ENCODE measurements around the gene SYT1. TPM values are rescaled to one million over a fixed set of nuclear protein-coding genes. Genes with fewer than 3 reads are reported as not detected.

The SYT1 gene
- total RNA-seq, 3 donors from 2014 or later (not counting 1 experiment from before 2014, with no cell fraction given): not detected

DNA sequence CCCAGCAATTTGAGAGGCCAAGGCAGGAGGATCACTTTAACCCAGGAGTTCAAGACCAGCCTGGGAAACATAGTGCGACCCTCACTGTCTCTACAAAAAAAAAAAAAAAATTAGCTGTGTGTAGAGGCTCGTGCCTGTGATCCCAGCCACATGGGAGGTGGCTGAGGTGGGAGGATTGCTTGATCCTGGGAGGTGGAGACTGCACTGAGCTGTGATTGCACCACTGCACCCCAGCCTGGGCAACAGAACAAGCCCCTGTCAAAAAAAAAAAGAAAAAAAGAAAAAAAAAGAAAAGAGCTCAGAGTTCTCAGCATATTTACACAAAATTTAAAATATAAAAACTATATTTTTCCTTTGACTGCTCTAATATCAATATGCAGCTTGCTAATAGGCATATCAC, 260.8 kb downstream of the SYT1 start:
- ATAC-seq (no peak), DNase-seq (no peak)
- Mint-ChIP-seq H3K27ac (no peak overlapping the region), H3K9me3 (peaks cover 7 to 12% of the 10 kb centered on the region in 2 donors), H3K4me1 (no peaks in the 10 kb centered on the region), H3K27me3 (ENCODE audit: low read depth in 2 of 2) (no peaks in the 10 kb centered on the region), H3K36me3 (no peaks in the 10 kb centered on the region), H3K4me3 (no peak overlapping the region)
- Histone ChIP-seq H3K27ac (ENCODE audit: low read length) (no peak overlapping the region), H3K4me1 (ENCODE audit: control insufficient read depth, insufficient read depth, low read length) (no peaks in the 10 kb centered on the region), H3K36me3 (ENCODE audit: control insufficient read depth, insufficient read depth, low read length) (no peaks in the 10 kb centered on the region), H3K4me3 (ENCODE audit: low read length) (no peak overlapping the region), H3K9me3 (ENCODE audit: control insufficient read depth, insufficient read depth, low read length) (no peaks in the 10 kb centered on the region), H3K27me3 (ENCODE audit: control insufficient read depth, insufficient read depth, low read length) (no peaks in the 10 kb centered on the region)
- WGBS (ENCODE audit: insufficient coverage): 80% methylated on average over 1 of the region's 2 CpGs
- intact Hi-C loops (cut with micrococcal nuclease): no loop called here
- TF ChIP-seq, protein P1, sequence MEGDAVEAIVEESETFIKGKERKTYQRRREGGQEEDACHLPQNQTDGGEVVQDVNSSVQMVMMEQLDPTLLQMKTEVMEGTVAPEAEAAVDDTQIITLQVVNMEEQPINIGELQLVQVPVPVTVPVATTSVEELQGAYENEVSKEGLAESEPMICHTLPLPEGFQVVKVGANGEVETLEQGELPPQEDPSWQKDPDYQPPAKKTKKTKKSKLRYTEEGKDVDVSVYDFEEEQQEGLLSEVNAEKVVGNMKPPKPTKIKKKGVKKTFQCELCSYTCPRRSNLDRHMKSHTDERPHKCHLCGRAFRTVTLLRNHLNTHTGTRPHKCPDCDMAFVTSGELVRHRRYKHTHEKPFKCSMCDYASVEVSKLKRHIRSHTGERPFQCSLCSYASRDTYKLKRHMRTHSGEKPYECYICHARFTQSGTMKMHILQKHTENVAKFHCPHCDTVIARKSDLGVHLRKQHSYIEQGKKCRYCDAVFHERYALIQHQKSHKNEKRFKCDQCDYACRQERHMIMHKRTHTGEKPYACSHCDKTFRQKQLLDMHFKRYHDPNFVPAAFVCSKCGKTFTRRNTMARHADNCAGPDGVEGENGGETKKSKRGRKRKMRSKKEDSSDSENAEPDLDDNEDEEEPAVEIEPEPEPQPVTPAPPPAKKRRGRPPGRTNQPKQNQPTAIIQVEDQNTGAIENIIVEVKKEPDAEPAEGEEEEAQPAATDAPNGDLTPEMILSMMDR (IDR thresholded peaks at IDR 0.05): no peak

DNA sequence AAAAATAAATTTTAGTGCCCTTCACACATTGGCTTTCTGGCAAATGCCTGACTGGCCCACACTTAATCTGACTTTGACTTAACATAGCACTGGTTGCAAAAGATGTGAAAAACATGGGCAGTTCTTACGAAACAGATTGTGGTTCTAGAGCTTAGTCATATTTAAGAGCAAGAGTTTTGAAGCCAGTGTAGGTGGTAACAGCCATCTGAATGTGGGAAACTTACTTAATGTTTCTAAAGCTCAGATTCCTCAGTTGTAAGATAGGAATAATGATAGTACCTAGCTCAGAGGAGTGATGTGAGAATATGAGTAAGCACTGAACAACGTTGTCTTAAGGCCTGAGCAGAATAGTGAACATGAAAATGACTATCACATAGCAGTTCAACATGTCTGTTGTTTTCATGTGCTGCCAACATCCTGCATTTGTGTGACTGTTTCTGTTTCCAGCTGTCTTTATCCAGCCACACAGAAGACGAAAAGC, 262.7 kb downstream of the SYT1 start:
- Histone ChIP-seq H3K36me3 (ENCODE audit: control insufficient read depth, insufficient read depth, low read length) (no peaks in the 10 kb centered on the region), H3K27ac (ENCODE audit: low read length) (no peak overlapping the region), H3K27me3 (ENCODE audit: control insufficient read depth, insufficient read depth, low read length) (no peaks in the 10 kb centered on the region), H3K4me1 (ENCODE audit: control insufficient read depth, insufficient read depth, low read length) (no peaks in the 10 kb centered on the region), H3K4me3 (ENCODE audit: low read length) (no peak overlapping the region), H3K9me3 (ENCODE audit: control insufficient read depth, insufficient read depth, low read length) (peaks cover 3% of the 10 kb centered on the region)
- ATAC-seq: peak in 1 of 3 donors; percentile 41
- 54% methylated on average over 3 of the region's 3 CpGs for WGBS (ENCODE audit: insufficient coverage)
- peaks cover 7 to 12% of the 10 kb centered on the region in 2 donors for H3K9me3 Mint-ChIP-seq
- DNase-seq: no peak
- H3K4me1 Mint-ChIP-seq: no peaks in the 10 kb centered on the region
- no peaks in the 10 kb centered on the region for H3K27me3 Mint-ChIP-seq (ENCODE audit: low read depth in 2 of 2)
- no peak overlapping the region for H3K4me3 Mint-ChIP-seq
- TF ChIP-seq, protein P1 (IDR thresholded peaks at IDR 0.05): no peak
- no peak overlapping the region for H3K27ac Mint-ChIP-seq
- intact Hi-C loops (cut with micrococcal nuclease): no loop called here
- H3K36me3 Mint-ChIP-seq: no peaks in the 10 kb centered on the region

DNA sequence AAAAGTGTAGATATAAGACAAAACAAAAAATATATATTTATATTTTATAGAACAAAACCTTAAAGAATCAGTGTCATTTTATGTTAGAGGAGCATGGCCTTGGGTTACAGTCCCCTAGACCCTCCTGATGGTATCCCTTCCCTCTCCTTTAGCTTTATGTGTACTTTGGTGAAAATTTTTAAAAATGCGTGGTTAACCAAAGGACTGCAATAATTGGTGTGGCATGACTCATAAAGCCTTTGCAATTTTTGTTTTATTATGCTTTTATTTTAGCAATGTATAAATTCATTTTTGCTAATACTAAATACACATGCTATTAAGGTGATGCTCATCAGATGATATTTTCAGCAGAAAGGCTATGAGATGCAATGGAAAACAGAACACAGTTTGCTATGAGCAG, 264.4 kb downstream of the SYT1 start:
- Mint-ChIP-seq H3K36me3 (no peaks in the 10 kb centered on the region), H3K27ac (no peak overlapping the region), H3K9me3 (peaks cover 7 to 15% of the 10 kb centered on the region in 2 donors), H3K4me1 (no peaks in the 10 kb centered on the region), H3K4me3 (no peak overlapping the region), H3K27me3 (ENCODE audit: low read depth in 2 of 2) (no peaks in the 10 kb centered on the region)
- WGBS (ENCODE audit: insufficient coverage): no CpG with 5 or more reads among the region's 1 CpG
- Histone ChIP-seq H3K27me3 (ENCODE audit: control insufficient read depth, insufficient read depth, low read length) (no peaks in the 10 kb centered on the region), H3K4me1 (ENCODE audit: control insufficient read depth, insufficient read depth, low read length) (no peaks in the 10 kb centered on the region), H3K9me3 (ENCODE audit: control insufficient read depth, insufficient read depth, low read length) (peaks cover 3% of the 10 kb centered on the region), H3K4me3 (ENCODE audit: low read length) (no peak overlapping the region), H3K36me3 (ENCODE audit: control insufficient read depth, insufficient read depth, low read length) (no peaks in the 10 kb centered on the region), H3K27ac (ENCODE audit: low read length) (no peak overlapping the region)
- DNase-seq (no peak), ATAC-seq (no peak)
- intact Hi-C loops (cut with micrococcal nuclease): no loop called here
- TF ChIP-seq, protein P1 (IDR thresholded peaks at IDR 0.05): no peak

DNA sequence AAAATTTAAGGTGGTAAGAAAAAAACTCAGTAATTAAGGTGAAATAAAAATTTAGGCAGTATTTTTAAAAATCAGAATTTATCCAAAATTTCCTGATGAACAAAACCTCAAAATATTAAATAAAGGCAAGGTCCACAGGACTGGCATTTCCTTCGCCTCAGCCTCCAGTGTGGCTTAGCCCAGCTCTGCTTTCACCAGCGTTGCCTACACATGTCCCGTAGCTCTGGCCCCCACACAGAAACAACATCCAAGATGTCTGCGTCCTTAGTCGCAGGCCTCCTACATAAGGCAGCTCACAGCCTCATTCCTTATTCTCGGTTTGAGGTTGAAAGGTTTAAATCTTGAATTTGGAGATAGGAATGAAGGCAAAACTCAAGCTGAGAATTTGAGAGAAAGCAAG, 274.3 kb downstream of the SYT1 start:
- intact Hi-C loops (cut with micrococcal nuclease): no loop called here
- Mint-ChIP-seq H3K27me3 (ENCODE audit: low read depth in 2 of 2) (no peaks in the 10 kb centered on the region), H3K4me3 (no peak overlapping the region), H3K27ac (no peak overlapping the region), H3K9me3 (peaks cover 0 to 4% of the 10 kb centered on the region in 2 donors), H3K36me3 (no peaks in the 10 kb centered on the region), H3K4me1 (no peaks in the 10 kb centered on the region)
- no peaks in the 10 kb centered on the region for H3K36me3 ChIP-seq (ENCODE audit: control insufficient read depth, insufficient read depth, low read length)
- no peaks in the 10 kb centered on the region for H3K9me3 ChIP-seq (ENCODE audit: control insufficient read depth, insufficient read depth, low read length)
- no peak for ATAC-seq
- H3K4me1 ChIP-seq (ENCODE audit: control insufficient read depth, insufficient read depth, low read length): no peaks in the 10 kb centered on the region
- no peak for DNase-seq
- 96% methylated on average over 4 of the region's 6 CpGs for WGBS (ENCODE audit: insufficient coverage)
- no peak overlapping the region for H3K4me3 ChIP-seq (ENCODE audit: low read length)
- H3K27me3 ChIP-seq (ENCODE audit: control insufficient read depth, insufficient read depth, low read length): no peaks in the 10 kb centered on the region
- TF ChIP-seq, protein P1 (IDR thresholded peaks at IDR 0.05): no peak
- H3K27ac ChIP-seq (ENCODE audit: low read length): no peak overlapping the region

Data from natural killer cell (primary cell).